NCI-H524 (cell line): ENCODE results near the gene FAT2.

Experiments used
- DNase-seq, 2 experiments: peaks; one replicate each; lab custom pipeline; 2025; lab: John Stamatoyannopoulos, UW

Gene FAT2

GRCh38 chr5:151553130-151553670 is 37.9 kb downstream of the FAT2 start:
- DNase-seq: no peak

DNA sequence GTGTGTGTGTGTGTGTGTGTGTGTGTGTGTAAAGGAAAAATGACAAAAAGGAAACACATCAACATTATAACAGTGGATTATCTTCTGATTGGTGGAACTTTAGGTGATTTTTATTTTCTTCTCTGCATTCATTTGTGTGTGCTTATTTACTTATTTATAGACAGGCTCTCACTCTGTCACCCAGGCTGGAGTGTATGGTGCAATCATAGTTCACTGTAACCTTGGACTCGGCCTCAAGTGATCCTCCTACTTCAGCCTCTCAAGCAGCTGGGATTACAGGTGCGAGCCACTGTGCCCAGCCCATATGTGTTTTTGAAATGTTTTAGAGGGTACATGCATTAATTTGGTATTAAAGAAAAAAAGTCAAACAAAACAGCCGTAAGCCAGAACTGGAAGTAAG is 39.1 kb downstream of the FAT2 start:
- no peak for DNase-seq

DNA sequence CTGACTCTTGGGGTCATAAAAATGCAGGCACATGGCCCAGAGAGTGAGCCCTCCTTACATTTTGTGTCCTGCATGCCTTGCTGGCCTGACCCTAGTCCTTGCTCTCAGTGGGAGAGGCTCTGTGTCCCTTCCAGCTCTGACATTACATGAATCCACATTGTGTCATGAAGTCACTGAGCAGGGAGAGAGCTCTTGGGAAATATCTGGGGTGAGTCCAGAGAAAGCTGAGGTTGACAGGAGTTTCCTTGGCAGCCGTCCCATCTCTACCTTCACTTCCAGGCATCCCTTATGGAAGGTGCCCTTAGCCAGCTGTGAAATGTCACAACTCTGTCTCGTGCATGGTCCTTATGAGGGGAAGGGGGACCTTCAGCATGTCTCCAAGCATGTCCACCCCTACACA is 41.0 kb downstream of the FAT2 start:
- no peak for DNase-seq

- no peak for DNase-seq
Observed at GRCh38 chr5:151549713-151550112, 41.4 kb downstream of the FAT2 start.

GRCh38 chr5:151547364-151547763 is 43.8 kb downstream of the FAT2 start:
- DNase-seq: peak; percentile 2 to 60

- DNase-seq: no peak
Observed at GRCh38 chr5:151541571-151541970, 49.6 kb downstream of the FAT2 start.
